Brain microvascular endothelial cell (primary cell): ENCODE results near the gene ABCB1.
A peak's percentile ranks its signal among the peaks of the same experiment; 100 is the strongest.
"Not testable (repeated sequence)": the region's sequence is repeated elsewhere in the genome, so short reads cannot be mapped to it uniquely, and the experiment has no call there.

ENCODE experiments used
- DNase-seq: peaks from one replicate; pipeline ENCODE4 v3.0.0-alpha.2; 2020
- H3K27ac ChIP-seq: fragments of 250-450 bp; sonication (Bioruptor Pico); 2 replicates; pipeline ENCODE4 v1.5.1; 2020; ENCODE audit warnings: mild to moderate bottlenecking, moderate library complexity
- H3K27me3 ChIP-seq: fragments of 250-450 bp; sonication (Bioruptor Pico); replicated peaks from 2 replicates; pipeline ENCODE4 v1.5.1; 2020; ENCODE audit warnings: mild to moderate bottlenecking
- H3K36me3 ChIP-seq: fragments of 250-450 bp; sonication (Bioruptor Pico); replicated peaks from 2 replicates; pipeline ENCODE4 v1.5.1; 2020; ENCODE audit warnings: mild to moderate bottlenecking
- H3K4me3 ChIP-seq: 2 replicates; pipeline ENCODE4 v1.5.1; 2011; ENCODE audit warnings: low read depth, mild to moderate bottlenecking, control low read depth, low read length, moderate library complexity
- CTCF ChIP-seq: IDR thresholded peaks from 2 replicates; pipeline ENCODE4 v1.5.1; 2011; ENCODE audit warnings: low read depth, mild to moderate bottlenecking, moderate library complexity, low read length, control low read depth, inconsistent platforms; ENCODE audit errors: missing control alignments
- in situ Hi-C: cut with HindIII; loops from 2 replicates; pipeline ENCODE4 v1.10.0; 2017; ENCODE audit warnings: low sequenced_read_pairs, low pct_ligation_motif_present

The ABCB1 gene

GRCh38 chr7:87474533-87475358 lies 125.9 kb downstream of the ABCB1 start:
- DNase-seq: peak; percentile 28
- peak overlapping the region; percentile 56 for H3K4me3 ChIP-seq
- in situ Hi-C loops: no loop called here
- H3K36me3 ChIP-seq: no peaks in the 10 kb centered on the region
- TF ChIP-seq CTCF: no peak
- no peaks in the 10 kb centered on the region for H3K27me3 ChIP-seq
- peak overlapping the region; percentile 55 for H3K27ac ChIP-seq

GRCh38 chr7:87473986-87474385 lies 126.7 kb downstream of the ABCB1 start:
- no peak overlapping the region for H3K4me3 ChIP-seq
- no peak for DNase-seq
- no peaks in the 10 kb centered on the region for H3K27me3 ChIP-seq
- TF ChIP-seq CTCF: no peak
- H3K27ac ChIP-seq: no peak overlapping the region
- in situ Hi-C loops: no loop called here
- no peaks in the 10 kb centered on the region for H3K36me3 ChIP-seq

GRCh38 chr7:87473192-87473591 lies 127.5 kb downstream of the ABCB1 start:
- Histone ChIP-seq H3K27me3 (no peaks in the 10 kb centered on the region), H3K4me3 (no peak overlapping the region), H3K27ac (no peak overlapping the region), H3K36me3 (no peaks in the 10 kb centered on the region)
- in situ Hi-C loops: no loop called here
- no peak for TF ChIP-seq CTCF
- no peak for DNase-seq

GRCh38 chr7:87471473-87471872 lies 129.2 kb downstream of the ABCB1 start:
- TF ChIP-seq CTCF: no peak
- no peak overlapping the region for H3K4me3 ChIP-seq
- H3K36me3 ChIP-seq: no peaks in the 10 kb centered on the region
- no peaks in the 10 kb centered on the region for H3K27me3 ChIP-seq
- in situ Hi-C loops: no loop called here
- DNase-seq: no peak
- H3K27ac ChIP-seq: no peak overlapping the region

GRCh38 chr7:87469204-87469603 lies 131.5 kb downstream of the ABCB1 start:
- DNase-seq, H3K27me3 ChIP-seq, H3K4me3 ChIP-seq, H3K27ac ChIP-seq, H3K36me3 ChIP-seq, in situ Hi-C loops: not testable (repeated sequence)

GRCh38 chr7:87465534-87465880 lies 135.2 kb downstream of the ABCB1 start:
- DNase-seq, in situ Hi-C loops, H3K27me3 ChIP-seq, H3K36me3 ChIP-seq, H3K4me3 ChIP-seq, H3K27ac ChIP-seq: not testable (repeated sequence)

GRCh38 chr7:87464830-87465533 lies 135.7 kb downstream of the ABCB1 start:
- H3K36me3 ChIP-seq, in situ Hi-C loops, DNase-seq, H3K4me3 ChIP-seq, H3K27ac ChIP-seq, H3K27me3 ChIP-seq: not testable (repeated sequence)
